Keratinocyte (primary cell): ENCODE data around the gene E2F3.

Source experiments
- CTCF ChIP-seq, 3 experiments: IDR thresholded peaks in 1 of 3; conservative IDR thresholded peaks in 1 of 3; optimal IDR thresholded peaks in 1 of 3; 2 replicates in 2 of 3; 3 replicates in 1 of 3; pipeline versions ENCODE3 to v1.5.1; 2011; ENCODE audit warnings: low read length in 3 of 3, mild to moderate bottlenecking in 3 of 3, moderate library complexity in 2 of 3, control low read depth in 1 of 3, inconsistent platforms in 1 of 3; ENCODE audit not compliant: insufficient read depth in 2 of 3; ENCODE audit errors: extremely low read depth in 1 of 3
- EZH2 ChIP-seq: IDR thresholded peaks from one replicate; pipeline ENCODE4 v1.6.1; 2012; ENCODE audit warnings: inconsistent platforms, mild to moderate bottlenecking, low read length, moderate library complexity

- TF ChIP-seq CTCF (optimal IDR thresholded peaks at IDR 0.05 in 1 of 3, IDR thresholded peaks at IDR 0.05 in 1 of 3, conservative IDR thresholded peaks at IDR 0.05 in 1 of 3; ENCODE audit: extremely low read depth in 1 of 3, insufficient read depth in 2 of 3, low read length in 3 of 3) (no peak), EZH2 (no peak)
Observed at GRCh38 chr6:20432692-20433091, 31.0 kb downstream of the E2F3 start.
